Posterior cingulate gyrus (tissue), 11 donors: ENCODE data around the gene FOXK1.
A peak's percentile ranks its signal among the peaks of the same experiment; 100 is the strongest.

Experiments
- DNase-seq, 10 donors: peaks; one replicate each; pipeline versions ENCODE4 v3.0.0 to v3.0.0-alpha.2; 2020 to 2021; ENCODE audit warnings: mixed read lengths in 3 of 10
- intact Hi-C: fragments of 100-400 bp; cut with DNase I; formaldehyde crosslinking; loops from one replicate; pipeline ENCODE4 v1.15.1; 2023

Gene FOXK1

GRCh38 chr7:4737300-4737699, 55.2 kb downstream of the FOXK1 start:
- intact Hi-C loops = loop anchor here (5.0 kb wide), 1 partner anchor 95 kb away; no protein-coding TSS in a partner anchor
- no peak for DNase-seq

- intact Hi-C loops = loop anchor here (5.0 kb wide), 1 partner anchor 97 kb away; no protein-coding TSS in a partner anchor
- DNase-seq = peak in 1 of 10 donors; percentile 35
Measured at GRCh38 chr7:4738711-4739527, 56.8 kb downstream of the FOXK1 start.

- peak in 6 of 10 donors; percentile 30 to 93 (median 52) for DNase-seq
- intact Hi-C loops = loop anchor here (5.0 kb wide), 1 partner anchor 97 kb away; no protein-coding TSS in a partner anchor
Measured at GRCh38 chr7:4739528-4739992, 57.5 kb downstream of the FOXK1 start.

GRCh38 chr7:4740796-4741195, 58.7 kb downstream of the FOXK1 start:
- DNase-seq = no peak
- intact Hi-C loops = no loop called here

GRCh38 chr7:4742051-4742573, 60.0 kb downstream of the FOXK1 start:
- intact Hi-C loops = no loop called here
- DNase-seq = peak in 1 of 10 donors; percentile 57

GRCh38 chr7:4742852-4743251, 60.8 kb downstream of the FOXK1 start:
- no peak for DNase-seq
- intact Hi-C loops = no loop called here

- peak; percentile 83 to 99 (median 93) for DNase-seq
- intact Hi-C loops = no loop called here
Measured at GRCh38 chr7:4744391-4745264, 62.5 kb downstream of the FOXK1 start.

- no peak for DNase-seq
- intact Hi-C loops = no loop called here
Measured at GRCh38 chr7:4745265-4745919, 63.3 kb downstream of the FOXK1 start.

GRCh38 chr7:4745971-4746919, 64.2 kb downstream of the FOXK1 start:
- intact Hi-C loops = no loop called here
- DNase-seq = no peak

- intact Hi-C loops = no loop called here
- no peak for DNase-seq
Measured at GRCh38 chr7:4747013-4747412, 64.9 kb downstream of the FOXK1 start.

- intact Hi-C loops = no loop called here
Measured at GRCh38 chr7:4747746-4748145, 65.7 kb downstream of the FOXK1 start.

GRCh38 chr7:4748231-4748681, 66.2 kb downstream of the FOXK1 start:
- intact Hi-C loops = no loop called here
- DNase-seq = no peak

More at GRCh38 chr7:4747746-4748145, 65.7 kb downstream of the FOXK1 start:
- no peak for DNase-seq

- DNase-seq = no peak
- intact Hi-C loops = no loop called here
Measured at GRCh38 chr7:4749363-4749762, 67.3 kb downstream of the FOXK1 start.

GRCh38 chr7:4749798-4750197, 67.7 kb downstream of the FOXK1 start:
- intact Hi-C loops = loop anchor here (5.0 kb wide), 2 partner anchors 67 to 107 kb away; partner anchors contain the start of gene FOXK1
- no peak for DNase-seq

GRCh38 chr7:4751398-4751947, 69.4 kb downstream of the FOXK1 start:
- intact Hi-C loops = loop anchor here (5.0 kb wide), 2 partner anchors 69 to 109 kb away; partner anchors contain the start of gene FOXK1
- DNase-seq = peak in 8 of 10 donors; percentile 45 to 94 (median 70)

- intact Hi-C loops = loop anchor here (5.0 kb wide), 2 partner anchors 72 to 112 kb away; partner anchors contain the start of gene FOXK1
- peak; percentile 69 to 97 (median 85) for DNase-seq
Measured at GRCh38 chr7:4753598-4754432, 71.7 kb downstream of the FOXK1 start.

- intact Hi-C loops = loop anchor here (5.0 kb wide), 2 partner anchors 72 to 112 kb away; partner anchors contain the start of gene FOXK1
- DNase-seq = peak in 1 of 10 donors; percentile 66
Measured at GRCh38 chr7:4754433-4755010, 72.4 kb downstream of the FOXK1 start.
